WERI-Rb-1 (cell line): ENCODE data around the gene PRKACG.

ENCODE experiments used
- DNase-seq: peaks from one replicate; pipeline ENCODE4 v3.0.0-alpha.2; 2020
- H3K27ac ChIP-seq: fragments of 250-450 bp; sonication (Bioruptor Pico); 2 replicates; pipeline ENCODE4 v1.5.1; 2020; ENCODE audit warnings: mild to moderate bottlenecking, moderate library complexity
- H3K27me3 ChIP-seq: fragments of 250-450 bp; sonication (Bioruptor Pico); 2 replicates; pipeline ENCODE4 v1.5.1; 2021; ENCODE audit warnings: mild to moderate bottlenecking, low read depth, moderate library complexity; ENCODE audit not compliant: insufficient read depth, severe bottlenecking
- H3K36me3 ChIP-seq: fragments of 250-450 bp; sonication (Bioruptor Pico); 2 replicates; pipeline ENCODE4 v1.5.1; 2020; ENCODE audit warnings: mild to moderate bottlenecking, moderate library complexity
- H3K4me3 ChIP-seq: 2 replicates; pipeline ENCODE4 v1.5.1; 2011; ENCODE audit warnings: low read depth, mild to moderate bottlenecking, control low read depth, low read length
- H3K9me3 ChIP-seq: fragments of 250-450 bp; sonication (Bioruptor Pico); 2 replicates; pipeline ENCODE4 v1.5.1; 2021; ENCODE audit warnings: mild to moderate bottlenecking, moderate library complexity; ENCODE audit not compliant: severe bottlenecking
- CTCF ChIP-seq: IDR thresholded peaks from 2 replicates; pipeline ENCODE4 v1.5.1; 2011; ENCODE audit warnings: low read depth, mild to moderate bottlenecking, control low read depth, inconsistent platforms, low read length

PRKACG gene

GRCh38 chr9:68970151-68970550 lies 43.8 kb downstream of the PRKACG start:
- Histone ChIP-seq H3K27ac (no peak overlapping the region), H3K36me3 (no peaks in the 10 kb centered on the region)
- no peak for DNase-seq

GRCh38 chr9:68969538-68969937 lies 44.4 kb downstream of the PRKACG start:
- no peak for DNase-seq
- no peak overlapping the region for H3K4me3 ChIP-seq
- no peaks in the 10 kb centered on the region for H3K36me3 ChIP-seq
- peaks cover 14% of the 10 kb centered on the region for H3K27me3 ChIP-seq
- H3K9me3 ChIP-seq = no peaks in the 10 kb centered on the region
- no peak overlapping the region for H3K27ac ChIP-seq
- no peak for TF ChIP-seq CTCF

More at GRCh38 chr9:68970151-68970550, 43.8 kb downstream of the PRKACG start:
- H3K9me3 ChIP-seq = no peaks in the 10 kb centered on the region
- peaks cover 14% of the 10 kb centered on the region for H3K27me3 ChIP-seq
- no peak overlapping the region for H3K4me3 ChIP-seq
- no peak for TF ChIP-seq CTCF

DNA sequence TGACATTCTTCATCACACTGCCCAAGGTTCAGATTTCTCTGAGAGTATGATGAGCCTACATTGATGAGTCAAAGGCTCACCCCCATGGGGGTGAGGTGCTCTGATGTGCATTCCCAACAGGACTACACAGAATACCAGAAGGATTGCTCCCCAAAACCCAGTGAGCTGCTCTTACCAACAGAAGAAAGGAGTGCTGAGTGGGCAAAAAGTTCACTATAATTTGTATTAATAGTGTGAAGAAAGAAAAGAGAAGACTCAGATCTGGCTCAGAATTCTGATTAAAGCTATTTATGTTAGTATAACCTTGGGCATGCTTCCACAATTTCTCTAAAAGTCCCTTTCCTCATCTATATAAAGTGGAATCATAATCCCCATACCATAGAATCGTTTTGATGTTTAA lies 46.1 kb downstream of the PRKACG start:
- H3K4me3 ChIP-seq = no peak overlapping the region
- H3K9me3 ChIP-seq = no peaks in the 10 kb centered on the region
- TF ChIP-seq CTCF = no peak
- H3K27ac ChIP-seq = no peak overlapping the region
- no peaks in the 10 kb centered on the region for H3K36me3 ChIP-seq
- H3K27me3 ChIP-seq = peaks cover 15% of the 10 kb centered on the region
- no peak for DNase-seq

DNA sequence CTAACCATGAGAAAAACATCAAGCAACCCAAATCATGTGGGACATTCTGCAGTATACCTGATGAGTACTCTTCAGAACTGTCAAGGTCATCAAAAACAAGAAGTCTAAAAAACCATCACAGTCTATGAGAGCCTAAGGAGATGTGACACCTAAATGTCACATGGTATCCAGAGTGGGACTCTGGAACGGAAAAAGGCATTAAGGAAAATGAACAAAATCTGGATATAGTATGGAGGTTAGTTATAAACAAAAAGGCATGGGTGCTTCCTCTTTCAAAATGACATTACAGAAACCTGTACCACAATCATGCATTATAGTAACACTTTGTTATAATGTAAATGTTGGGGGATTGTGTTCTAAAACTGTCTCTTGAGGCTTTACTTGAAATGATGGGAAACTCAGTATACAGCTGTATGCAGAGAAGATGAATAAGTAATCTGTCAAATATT lies 47.4 kb downstream of the PRKACG start:
- no peak for DNase-seq
- H3K27ac ChIP-seq = no peak overlapping the region
- H3K4me3 ChIP-seq = no peak overlapping the region
- no peak for TF ChIP-seq CTCF
- peaks cover 27% of the 10 kb centered on the region for H3K27me3 ChIP-seq
- no peaks in the 10 kb centered on the region for H3K9me3 ChIP-seq
- H3K36me3 ChIP-seq = no peaks in the 10 kb centered on the region

DNA sequence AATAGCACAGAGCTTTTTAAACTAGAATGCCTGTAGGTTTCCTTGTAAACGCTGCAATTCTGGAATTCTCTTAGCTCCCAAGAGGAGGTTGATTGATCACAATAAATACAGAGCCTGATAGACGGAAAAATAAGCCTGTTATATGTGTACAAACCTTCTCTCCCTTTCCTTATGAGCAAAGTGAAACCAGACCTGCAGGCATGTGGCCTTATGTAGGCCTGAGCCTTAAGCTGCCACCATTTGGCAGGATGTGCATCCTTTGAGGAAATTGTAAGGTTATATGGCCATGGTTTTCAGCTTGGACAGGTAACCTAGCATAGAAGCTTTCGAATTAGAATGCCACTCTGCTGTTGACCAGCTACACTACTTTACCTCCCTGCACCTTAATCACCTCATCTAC lies 49.1 kb downstream of the PRKACG start:
- no peak overlapping the region for H3K4me3 ChIP-seq
- TF ChIP-seq CTCF = no peak
- no peaks in the 10 kb centered on the region for H3K36me3 ChIP-seq
- H3K27me3 ChIP-seq = peaks cover 34% of the 10 kb centered on the region
- H3K27ac ChIP-seq = no peak overlapping the region
- no peak for DNase-seq
- no peaks in the 10 kb centered on the region for H3K9me3 ChIP-seq

DNA sequence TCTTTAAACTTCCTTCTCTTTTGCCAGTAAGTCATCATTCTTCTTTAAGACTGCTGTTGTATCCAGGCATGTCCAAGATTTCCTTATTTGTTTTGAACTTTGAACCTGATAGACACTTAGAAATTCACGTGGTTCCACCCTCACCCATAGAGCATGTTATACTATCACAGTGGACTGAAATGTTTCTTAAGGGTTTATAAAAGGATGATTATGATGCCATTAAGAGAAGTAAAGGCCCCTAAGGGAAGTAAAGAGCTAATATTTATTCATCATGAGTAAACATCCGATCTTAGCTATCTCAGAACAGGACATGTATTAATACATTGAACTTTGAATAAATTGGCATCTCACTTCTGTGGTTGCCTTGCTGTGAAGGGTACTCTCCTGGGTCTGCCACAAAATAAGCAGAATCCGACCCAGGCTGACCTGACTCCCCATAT lies 49.8 kb downstream of the PRKACG start:
- DNase-seq = no peak
- H3K27ac ChIP-seq = no peak overlapping the region
- no peak for TF ChIP-seq CTCF

More for the DNA sequence above, 49.8 kb downstream of the PRKACG start:
- Histone ChIP-seq H3K4me3 (no peak overlapping the region), H3K9me3 (no peaks in the 10 kb centered on the region), H3K36me3 (no peaks in the 10 kb centered on the region), H3K27me3 (peaks cover 37% of the 10 kb centered on the region)
